NT2/D1 (cell line): ENCODE data around the gene AGBL4.

Source experiments
- DNase-seq: peaks from one replicate; pipeline ENCODE4 v3.0.0-alpha.2; 2011; ENCODE audit warnings: low read depth, low spot score
- H3K27me3 ChIP-seq: 2 replicates; pipeline ENCODE4 v1.6.0; 2011; ENCODE audit warnings: mild to moderate bottlenecking; ENCODE audit not compliant: insufficient read length, insufficient read depth
- H3K36me3 ChIP-seq: 2 replicates; pipeline ENCODE4 v1.6.1; 2011; ENCODE audit warnings: mild to moderate bottlenecking, low read length, mixed read lengths; ENCODE audit not compliant: insufficient read depth, insufficient read length
- H3K4me1 ChIP-seq: 2 replicates; pipeline ENCODE4 v1.5.1; 2011; ENCODE audit not compliant: insufficient read depth, insufficient read length
- H3K4me3 ChIP-seq: 2 replicates; pipeline ENCODE4 v1.5.1; 2011; ENCODE audit warnings: low read depth; ENCODE audit not compliant: insufficient read length
- H3K9ac ChIP-seq: 2 replicates; pipeline ENCODE4 v1.6.0; 2011; ENCODE audit warnings: low read depth; ENCODE audit not compliant: insufficient read length
- H3K9me3 ChIP-seq: 2 replicates; pipeline ENCODE4 v1.5.1; 2011; ENCODE audit warnings: mild to moderate bottlenecking, low read length; ENCODE audit not compliant: insufficient read depth
- SUZ12 ChIP-seq: IDR thresholded peaks from 2 replicates; pipeline ENCODE4 v1.6.1; 2011; ENCODE audit not compliant: insufficient read length, insufficient read depth; ENCODE audit errors: extremely low read depth
- YY1 ChIP-seq: IDR thresholded peaks from 2 replicates; pipeline ENCODE4 v1.6.1; 2011; ENCODE audit not compliant: insufficient read length, insufficient read depth
- ZNF274 ChIP-seq: IDR thresholded peaks from 2 replicates; pipeline ENCODE4 v1.6.1; 2011; ENCODE audit warnings: mild to moderate bottlenecking, low read depth, low read length

AGBL4 gene

DNA sequence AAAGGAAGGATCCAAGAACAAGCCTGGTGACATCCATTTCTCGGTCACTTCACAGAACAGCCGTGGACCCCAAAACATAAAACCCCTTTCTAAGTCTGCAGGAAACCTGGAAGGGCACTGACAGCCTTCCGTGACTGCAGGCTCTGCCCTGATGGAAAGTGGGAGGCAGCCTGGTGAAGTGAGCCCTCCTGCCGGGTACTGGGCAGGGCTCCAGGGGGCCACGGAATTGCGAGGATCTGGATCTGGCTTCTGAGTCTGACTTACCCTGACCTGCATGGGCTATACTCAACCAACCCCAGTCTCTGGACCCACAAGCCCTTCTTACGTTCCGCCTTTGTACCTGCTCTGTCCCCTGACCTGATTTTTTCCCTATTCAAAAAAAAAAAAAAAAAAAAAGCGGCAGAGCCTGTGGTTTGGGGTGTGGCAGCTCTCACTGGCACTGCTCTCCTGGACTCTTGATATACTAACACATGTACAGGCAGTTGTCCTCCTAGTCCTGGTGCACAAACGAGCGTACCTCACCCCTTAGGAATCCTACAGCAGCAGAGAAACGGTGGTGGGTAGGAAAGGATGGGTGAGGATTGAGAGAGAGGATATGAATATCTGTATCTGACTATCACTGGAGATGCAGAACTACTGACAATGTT, 1330.0 kb downstream of the AGBL4 start:
- TF ChIP-seq YY1 (no peak), SUZ12 (no peak), ZNF274 (no peak)
- no peaks in the 10 kb centered on the region for H3K9me3 ChIP-seq
- H3K4me3 ChIP-seq = no peak overlapping the region
- no peak overlapping the region for H3K9ac ChIP-seq
- peaks cover 6% of the 10 kb centered on the region for H3K4me1 ChIP-seq
- H3K27me3 ChIP-seq = no peaks in the 10 kb centered on the region
- DNase-seq = no peak
- no peaks in the 10 kb centered on the region for H3K36me3 ChIP-seq

DNA sequence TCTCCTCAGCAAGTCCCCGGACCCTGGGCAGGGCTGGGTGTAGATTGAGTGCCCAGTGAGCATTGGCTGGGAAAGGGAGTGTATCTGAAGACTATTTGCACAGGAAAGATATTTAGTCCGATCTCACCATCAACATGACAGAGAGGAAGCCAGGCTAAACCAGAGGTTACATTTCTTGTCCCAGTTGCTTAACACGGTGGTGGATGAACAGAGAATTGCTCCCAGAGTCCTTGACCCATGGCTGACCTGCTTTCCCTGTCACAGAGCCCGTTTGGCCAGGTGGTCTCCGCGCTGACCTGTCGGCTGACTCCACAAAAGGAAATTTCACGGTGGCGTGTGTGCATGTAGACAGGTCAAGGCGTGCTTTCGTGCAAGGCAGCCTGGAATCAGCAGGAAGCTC, 1330.6 kb downstream of the AGBL4 start:
- DNase-seq = no peak
- H3K9ac ChIP-seq = no peak overlapping the region
- no peaks in the 10 kb centered on the region for H3K27me3 ChIP-seq
- no peaks in the 10 kb centered on the region for H3K9me3 ChIP-seq
- H3K4me1 ChIP-seq = peaks cover 6% of the 10 kb centered on the region
- H3K36me3 ChIP-seq = no peaks in the 10 kb centered on the region
- TF ChIP-seq SUZ12 = no peak
- TF ChIP-seq YY1 = no peak
- TF ChIP-seq ZNF274 = no peak
- no peak overlapping the region for H3K4me3 ChIP-seq

DNA sequence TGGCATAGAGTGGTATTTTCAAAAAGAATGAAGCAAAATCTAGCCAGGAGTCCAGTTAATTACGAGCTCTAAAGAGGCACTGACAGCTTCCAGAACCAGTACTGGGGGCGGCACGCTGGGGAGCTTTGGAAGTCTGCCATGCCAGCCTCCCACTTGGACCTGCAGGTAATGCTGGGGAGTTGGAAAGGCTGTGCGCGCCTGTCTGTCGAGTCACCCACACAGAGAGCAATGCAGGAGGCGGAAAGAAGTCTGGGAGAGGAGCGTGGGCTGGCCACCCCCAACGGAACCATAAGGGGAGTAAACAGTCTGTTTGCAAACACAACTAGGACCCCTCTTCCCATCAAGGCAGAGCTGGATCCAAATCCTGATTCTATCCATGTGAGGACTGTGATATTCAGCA, 1331.5 kb downstream of the AGBL4 start:
- Histone ChIP-seq H3K4me1 (peaks cover 11% of the 10 kb centered on the region), H3K36me3 (no peaks in the 10 kb centered on the region), H3K9me3 (no peaks in the 10 kb centered on the region), H3K4me3 (no peak overlapping the region), H3K9ac (no peak overlapping the region), H3K27me3 (no peaks in the 10 kb centered on the region)
- TF ChIP-seq YY1 (no peak), SUZ12 (no peak), ZNF274 (no peak)
- no peak for DNase-seq

DNA sequence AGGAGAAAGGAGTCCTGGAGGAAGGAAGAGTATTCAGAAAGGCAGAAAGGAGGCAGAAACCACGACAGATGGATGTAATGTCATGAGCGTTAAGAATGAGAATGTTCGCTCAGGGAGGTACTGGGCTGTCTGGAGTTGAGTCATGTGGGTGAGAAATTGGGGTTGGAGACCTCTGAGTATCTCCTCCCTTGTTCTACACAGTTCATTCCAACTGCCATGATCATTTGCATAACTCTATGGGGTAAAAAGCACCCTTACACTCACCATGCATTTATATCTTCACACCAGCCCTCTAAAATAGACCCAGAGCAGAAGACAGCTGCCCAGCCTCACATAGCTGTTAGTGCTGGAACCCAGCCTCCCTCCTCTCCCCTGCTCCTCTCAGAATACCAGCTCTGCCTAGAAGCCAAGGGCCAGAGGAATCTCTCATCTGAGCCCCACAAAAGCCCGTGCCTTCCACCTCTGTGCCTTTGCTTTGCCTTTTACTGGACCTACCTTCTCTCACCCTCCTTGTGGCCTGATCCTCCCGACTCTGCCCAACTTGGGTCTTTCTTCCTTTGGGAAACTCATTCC, 1332.2 kb downstream of the AGBL4 start:
- H3K4me1 ChIP-seq = peaks cover 11% of the 10 kb centered on the region
- no peak for DNase-seq
- H3K9ac ChIP-seq = no peak overlapping the region
- no peaks in the 10 kb centered on the region for H3K27me3 ChIP-seq
- no peak overlapping the region for H3K4me3 ChIP-seq
- H3K36me3 ChIP-seq = no peaks in the 10 kb centered on the region
- TF ChIP-seq YY1 (no peak), SUZ12 (no peak), ZNF274 (no peak)
- no peaks in the 10 kb centered on the region for H3K9me3 ChIP-seq

DNA sequence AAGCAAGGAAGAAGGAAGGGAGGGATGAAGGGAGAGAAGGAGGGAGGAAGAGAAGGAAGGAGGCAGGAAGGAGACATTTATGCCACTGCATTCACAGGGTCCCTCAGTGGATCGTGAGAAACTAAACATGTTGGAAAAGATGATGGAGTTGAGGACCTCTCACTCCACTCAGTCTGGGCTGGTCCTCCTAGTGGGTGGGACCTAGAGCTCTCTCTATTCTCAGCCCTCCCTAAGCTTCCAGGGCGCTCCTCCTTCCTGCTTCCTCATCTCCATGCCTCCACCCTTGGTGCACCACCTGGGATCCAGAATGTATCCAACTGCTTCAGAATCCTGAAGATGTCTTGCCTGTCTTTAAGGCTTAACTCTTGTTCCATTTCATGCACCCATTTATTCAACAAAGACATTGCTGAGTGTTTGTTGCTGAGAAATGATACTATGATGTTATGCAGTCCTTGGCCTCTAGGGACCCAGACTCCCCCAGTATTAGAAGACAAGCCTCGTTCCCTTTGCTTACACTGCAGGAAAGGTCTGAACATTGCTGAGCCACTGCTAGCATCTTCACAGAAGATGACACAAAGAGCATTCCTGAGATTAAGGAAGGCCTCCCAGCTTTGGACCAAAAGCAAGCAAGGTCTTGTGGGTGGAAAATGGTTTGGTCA, 1335.5 kb downstream of the AGBL4 start:
- H3K27me3 ChIP-seq = no peaks in the 10 kb centered on the region
- no peaks in the 10 kb centered on the region for H3K36me3 ChIP-seq
- no peak for DNase-seq
- no peak overlapping the region for H3K9ac ChIP-seq
- no peak overlapping the region for H3K4me3 ChIP-seq
- no peak for TF ChIP-seq ZNF274
- TF ChIP-seq YY1 = no peak
- no peak for TF ChIP-seq SUZ12
- no peaks in the 10 kb centered on the region for H3K9me3 ChIP-seq
- peaks cover 6% of the 10 kb centered on the region for H3K4me1 ChIP-seq

DNA sequence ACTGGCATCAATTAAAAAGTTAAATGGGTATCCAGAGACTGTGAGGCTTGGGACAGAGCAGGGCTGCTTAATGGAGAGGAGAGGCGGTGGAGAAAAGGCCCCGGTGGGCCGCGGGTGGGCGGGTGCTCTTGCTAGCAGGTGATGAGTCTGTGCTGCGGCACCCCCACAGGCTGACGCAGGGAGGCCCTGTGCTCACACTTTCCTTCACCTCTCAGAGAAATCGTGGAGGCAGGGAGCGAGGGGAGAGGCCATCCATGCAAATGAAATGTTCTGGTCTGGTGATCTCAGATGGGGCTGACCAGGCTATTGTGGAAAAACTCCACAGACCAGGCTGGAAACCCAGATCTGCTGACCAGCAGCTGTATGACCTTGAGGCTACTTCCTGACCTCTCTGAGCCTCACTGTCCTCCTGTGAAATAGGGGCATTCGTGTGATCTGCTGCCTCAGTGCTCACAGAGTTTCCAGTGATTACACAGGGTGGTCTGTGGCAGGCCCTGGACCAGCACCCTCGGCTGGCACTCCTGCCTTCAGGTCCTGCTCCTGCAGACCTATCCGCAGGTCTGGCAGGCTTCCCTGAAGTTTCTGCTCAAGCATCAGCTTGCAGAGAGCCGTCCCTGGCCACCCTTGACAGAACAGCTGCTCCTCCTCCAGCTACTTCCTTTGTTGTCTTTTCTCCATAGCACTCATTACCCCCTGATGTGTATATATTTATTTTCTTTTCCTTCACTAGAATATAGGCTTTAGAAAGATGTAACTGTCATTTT, 1336.3 kb downstream of the AGBL4 start:
- Histone ChIP-seq H3K9me3 (no peaks in the 10 kb centered on the region), H3K4me1 (peaks cover 6% of the 10 kb centered on the region), H3K9ac (no peak overlapping the region), H3K27me3 (no peaks in the 10 kb centered on the region), H3K36me3 (no peaks in the 10 kb centered on the region), H3K4me3 (no peak overlapping the region)
- DNase-seq = no peak
- TF ChIP-seq ZNF274 (no peak), SUZ12 (no peak), YY1 (no peak)

DNA sequence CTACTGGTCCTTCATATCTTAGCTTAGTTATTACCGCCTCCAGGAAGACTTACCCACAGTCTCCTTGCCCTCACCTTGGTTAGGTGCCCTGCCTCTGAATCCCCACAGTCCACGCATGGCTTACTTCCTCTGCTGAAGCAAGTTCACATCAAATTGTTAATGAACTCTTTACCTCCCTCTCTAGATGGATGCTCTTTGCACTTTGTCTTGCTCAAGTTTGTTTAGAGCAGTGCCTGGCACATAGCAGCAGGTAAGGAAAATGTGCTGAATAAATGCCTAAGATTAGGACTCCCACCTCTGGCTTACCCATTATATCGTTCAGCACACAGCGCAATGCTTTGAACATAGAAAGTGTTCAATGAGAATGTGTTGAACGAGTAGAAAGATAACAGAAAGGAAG, 1337.6 kb downstream of the AGBL4 start:
- Histone ChIP-seq H3K36me3 (no peaks in the 10 kb centered on the region), H3K9ac (no peak overlapping the region), H3K27me3 (no peaks in the 10 kb centered on the region), H3K4me1 (peaks cover 11% of the 10 kb centered on the region), H3K4me3 (no peak overlapping the region), H3K9me3 (no peaks in the 10 kb centered on the region)
- TF ChIP-seq SUZ12 (no peak), YY1 (no peak), ZNF274 (no peak)
- no peak for DNase-seq
